Pulmonary artery endothelial cell (primary cell): ENCODE data around the gene MESP2. TPM values are rescaled to one million over a fixed set of nuclear protein-coding genes. Genes with fewer than 3 reads are reported as not detected.

ENCODE experiments used
- total RNA-seq: library from RNA; depleted of rRNA; stranded (reverse); fragments of >200 nt; gene quantifications from 2 replicates; pipeline ENCODE4 v1.2.3, GENCODE V29; 2014

MESP2 gene
- total RNA-seq, 1 donor from 2014 or later = not detected

Other genes starting within 250 kb of the MESP2 start
- 3.2 and 9.2 TPM in 2 replicates for gene TICRR, start 200.9 kb upstream of the MESP2 start, total RNA-seq
- 7.5 and 10.9 TPM in 2 replicates for gene KIF7, start 120.9 kb upstream of the MESP2 start, total RNA-seq
- gene PLIN1, start 97.0 kb upstream of the MESP2 start, total RNA-seq = 0.07 and 0.18 TPM in 2 replicates
- 4.7 and 7.5 TPM in 2 replicates for gene PEX11A, start 85.6 kb upstream of the MESP2 start, total RNA-seq
- under 0.01 and 0.07 TPM in 2 replicates for gene WDR93, start 85.5 kb upstream of the MESP2 start, total RNA-seq
- gene MESP1, start 25.1 kb upstream of the MESP2 start, total RNA-seq = 0.46 TPM in 2 replicates
- 35.6 and 41.0 TPM in 2 replicates for gene ANPEP, start 38.5 kb downstream of the MESP2 start, total RNA-seq
- 19.5 and 35.1 TPM in 2 replicates for gene AP3S2, start 117.7 kb downstream of the MESP2 start, total RNA-seq
- 12.5 and 13.0 TPM in 2 replicates for gene ARPIN, start 136.6 kb downstream of the MESP2 start, total RNA-seq
- gene ZNF710, start 225.0 kb downstream of the MESP2 start, total RNA-seq = 14.5 and 16.0 TPM in 2 replicates